Measurements from ENCODE around the gene TXNDC17. TPM values are rescaled to one million over a fixed set of nuclear protein-coding genes. Genes with fewer than 3 reads are reported as not detected.

TXNDC17 gene
- total RNA-seq, 1 experiment from 2014 or later = 137 TPM

DNA sequence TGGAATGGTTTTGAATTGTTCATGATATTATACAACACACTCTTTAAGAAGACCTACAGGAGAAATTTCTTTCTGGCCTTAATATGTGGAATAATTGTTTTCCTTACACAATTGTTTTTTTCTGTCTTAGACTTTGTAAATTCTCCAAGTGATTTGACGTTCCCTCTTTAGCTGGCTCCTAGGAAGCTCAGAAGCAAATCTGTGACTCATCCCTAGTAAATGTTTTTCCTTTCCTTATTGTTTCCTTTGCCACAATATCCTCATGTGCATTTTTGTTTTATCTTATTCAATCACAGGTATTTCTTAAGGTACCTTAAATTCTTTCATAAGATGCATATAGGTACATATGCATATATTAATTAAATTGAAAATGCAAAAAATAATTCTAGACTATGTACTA is 13.8 kb upstream of the TXNDC17 start:
- Histone ChIP-seq H3K36me3 (ENCODE audit: control insufficient read depth, insufficient read depth, low read length) (peaks cover 14% of the 10 kb centered on the region), H3K27me3 (ENCODE audit: control insufficient read depth, insufficient read depth, low read length) (no peaks in the 10 kb centered on the region), H3K27ac (ENCODE audit: low read length) (no peak overlapping the region), H3K4me1 (ENCODE audit: control insufficient read depth, insufficient read depth, low read length) (no peaks in the 10 kb centered on the region), H3K4me3 (ENCODE audit: low read depth in 2 of 2, low read length in 2 of 2) (no peak overlapping the region), H3K9me3 (ENCODE audit: control insufficient read depth, insufficient read depth, low read depth, low read length) (no peaks in the 10 kb centered on the region)
- ATAC-seq (no peak), DNase-seq (ENCODE audit: low read depth, low spot score) (no peak)
- POLR2A ChIA-PET = no interaction called here
- BruUV-seq (replicated peaks) = no TSS peak
- intact Hi-C loops (cut with micrococcal nuclease; ENCODE audit: unreplicated experiment) (no loop called here), in situ Hi-C loops (cut with HindIII; ENCODE audit: low pct_unique_long_range_greater_than_20kb, low sequenced_read_pairs) (no loop called here)
- CTCF ChIA-PET = no interaction called here
- TF ChIP-seq SIN3A (IDR thresholded peaks at IDR 0.05; ENCODE audit: borderline replicate concordance, insufficient read depth, low read depth, low read length) (no peak), REST (IDR thresholded peaks at IDR 0.05; ENCODE audit: insufficient read depth in 1 of 2, low read depth in 2 of 2, low read length in 1 of 2) (no peak), CTCF (IDR thresholded peaks at IDR 0.05) (no peak), TCF7L2 (IDR thresholded peaks at IDR 0.05; ENCODE audit: low read depth, low read length) (no peak), POLR2AphosphoS5 (IDR thresholded peaks at IDR 0.05; ENCODE audit: low read depth, low read length) (no peak)

GRCh38 chr17:6630390-6630789 is 10.5 kb upstream of the TXNDC17 start:
- Histone ChIP-seq H3K4me3 (ENCODE audit: low read depth in 2 of 2, low read length in 2 of 2) (no peak overlapping the region), H3K27me3 (ENCODE audit: control insufficient read depth, insufficient read depth, low read length) (no peaks in the 10 kb centered on the region), H3K27ac (ENCODE audit: low read length) (no peak overlapping the region), H3K4me1 (ENCODE audit: control insufficient read depth, insufficient read depth, low read length) (no peaks in the 10 kb centered on the region), H3K9me3 (ENCODE audit: control insufficient read depth, insufficient read depth, low read depth, low read length) (no peaks in the 10 kb centered on the region), H3K36me3 (ENCODE audit: control insufficient read depth, insufficient read depth, low read length) (peaks cover 27% of the 10 kb centered on the region)
- intact Hi-C loops (cut with micrococcal nuclease; ENCODE audit: unreplicated experiment) = no loop called here
- no peak for TF ChIP-seq CTCF (IDR thresholded peaks at IDR 0.05)
- TF ChIP-seq SIN3A (IDR thresholded peaks at IDR 0.05; ENCODE audit: borderline replicate concordance, insufficient read depth, low read depth, low read length) = no peak
- no peak for TF ChIP-seq POLR2AphosphoS5 (IDR thresholded peaks at IDR 0.05; ENCODE audit: low read depth, low read length)
- TF ChIP-seq REST (IDR thresholded peaks at IDR 0.05; ENCODE audit: insufficient read depth in 1 of 2, low read depth in 2 of 2, low read length in 1 of 2) = no peak
- TF ChIP-seq TCF7L2 (IDR thresholded peaks at IDR 0.05; ENCODE audit: low read depth, low read length) = no peak
- no TSS peak for BruUV-seq (replicated peaks)
- in situ Hi-C loops (cut with HindIII; ENCODE audit: low pct_unique_long_range_greater_than_20kb, low sequenced_read_pairs) = no loop called here
- ChIA-PET POLR2A (no interaction called here), CTCF (no interaction called here)
- ATAC-seq (no peak), DNase-seq (ENCODE audit: low read depth, low spot score) (no peak)

Measured in Panc1 (cell line).